Measurements from ENCODE around the gene CNTNAP1.

- TF ChIP-seq CTCF (IDR thresholded peaks at IDR 0.05; ENCODE audit: insufficient read depth, low read length) (no peak), GABPA (IDR thresholded peaks at IDR 0.05; ENCODE audit: low read depth) (no peak), REST (IDR thresholded peaks at IDR 0.05; ENCODE audit: insufficient replicate concordance, low read depth) (no peak)
These were observed 2.0 kb upstream of the CNTNAP1 start for GRCh38 chr17:42680331-42680808.
